ENCODE data around the gene TPT1. TPM values are rescaled to one million over a fixed set of nuclear protein-coding genes. Genes with fewer than 3 reads are reported as not detected.

The TPT1 gene
- total and polyA plus RNA-seq, 9 of the 15 experiments (the other 6 are each of a cell fraction or from before 2014, with no cell fraction given): 602 to 2,508 (median 1,784) TPM

- TF ChIP-seq YY1 (IDR thresholded peaks at IDR 0.05; ENCODE audit: borderline replicate concordance in 1 of 3, control insufficient read depth in 1 of 3, extremely low read depth in 1 of 3, insufficient read depth in 3 of 3, insufficient read length in 1 of 3, insufficient replicate concordance in 2 of 3, low read depth in 1 of 3, low read length in 2 of 3) (no peak), CBFA2T3 (IDR thresholded peaks at IDR 0.05) (peak; percentile 80), RBM14 (IDR thresholded peaks at IDR 0.05; ENCODE audit: borderline replicate concordance, insufficient read depth, low read depth, low read length) (no peak), TAL1 (IDR thresholded peaks at IDR 0.05) (peak; percentile 56), ZNF384 (IDR thresholded peaks at IDR 0.05; ENCODE audit: low read depth, low read length) (peak; percentile 81), TOE1 (IDR thresholded peaks at IDR 0.05; ENCODE audit: borderline replicate concordance) (no peak), TOE1 (CRISPR knock-in tag; IDR thresholded peaks at IDR 0.05; ENCODE audit: borderline replicate concordance, low read depth) (no peak), NCOR1 (IDR thresholded peaks at IDR 0.05) (peak; percentile 25; the same call in 1 of the 2 replicates), ATF3 (IDR thresholded peaks at IDR 0.05) (peak; percentile 87), ATF3 (CRISPR knock-in tag; conservative IDR thresholded peaks at IDR 0.05) (no peak), HDGF (IDR thresholded peaks at IDR 0.05) (no peak), CCNT2 (IDR thresholded peaks at IDR 0.05; ENCODE audit: borderline replicate concordance, extremely low read depth, insufficient read length, low read depth, low read length) (no peak), ZEB2 (IDR thresholded peaks at IDR 0.05) (peak; percentile 93), RCOR1 (IDR thresholded peaks at IDR 0.05; ENCODE audit: borderline replicate concordance in 1 of 2, low read depth in 2 of 2, low read length in 2 of 2) (peak in 1 of 2 experiments; percentile 71; a peak in 2 of 4 replicates), FOXK2 (conservative IDR thresholded peaks at IDR 0.05 in 1 of 2, IDR thresholded peaks at IDR 0.05 in 1 of 2; ENCODE audit: low read depth in 2 of 2) (no peak), ADNP (tag; IDR thresholded peaks at IDR 0.05) (no peak), HDAC3 (IDR thresholded peaks at IDR 0.05; ENCODE audit: borderline replicate concordance, partially characterized antibody) (no peak), MAX (CRISPR knock-in tag; IDR thresholded peaks at IDR 0.05) (no peak), L3MBTL2 (IDR thresholded peaks at IDR 0.05) (no peak), E2F6 (IDR thresholded peaks at IDR 0.05; ENCODE audit: borderline replicate concordance in 1 of 2, extremely low read depth in 1 of 2, insufficient read depth in 1 of 2, insufficient read length in 1 of 2, low read depth in 1 of 2, low read length in 1 of 2, poor library complexity in 1 of 2, severe bottlenecking in 1 of 2) (no peak), IFI16 (CRISPR knock-in tag; IDR thresholded peaks at IDR 0.05) (no peak), NFYB (IDR thresholded peaks at IDR 0.05; ENCODE audit: extremely low read depth, insufficient read length) (no peak), MEIS2 (IDR thresholded peaks at IDR 0.05; ENCODE audit: partially characterized antibody) (peak; percentile 49), TCF3 (CRISPR knock-in tag; IDR thresholded peaks at IDR 0.05) (0 out of 2 replicates have a peak, but pooled peaks have one; percentile 34), SMARCA4 (IDR thresholded peaks at IDR 0.05) (peak; percentile 67), RBM39 (optimal IDR thresholded peaks at IDR 0.05; ENCODE audit: low read depth, low read length) (no peak)
Observed at GRCh38 chr13:45367358-45367757, 26.4 kb upstream of the TPT1 start (continued).
